ENCODE results near the gene ADAMTS17. TPM values are rescaled to one million over a fixed set of nuclear protein-coding genes. Genes with fewer than 3 reads are reported as not detected.

The ADAMTS17 gene
- total RNA-seq, 1 experiment from 2014 or later, result 0.15 TPM

- no peak overlapping the region for H3K4me3 ChIP-seq (ENCODE audit: low read depth, low read length, poor library complexity, severe bottlenecking)
- H3K4me1 ChIP-seq (ENCODE audit: insufficient read depth, low read length, poor library complexity, severe bottlenecking), result peaks cover 11% of the 10 kb centered on the region
- BruUV-seq (replicated peaks), result no TSS peak
- H3K27ac ChIP-seq (ENCODE audit: low read depth, low read length, poor library complexity, severe bottlenecking), result no peak overlapping the region
- DNase-seq (ENCODE audit: low spot score), result peak; percentile 30
- POLR2A ChIA-PET (ENCODE audit: low non-redundant PET), result no interaction called here
- intact Hi-C loops (cut with micrococcal nuclease; ENCODE audit: unreplicated experiment), result no loop called here
- no peak for TF ChIP-seq EZH2 (IDR thresholded peaks at IDR 0.05; ENCODE audit: borderline replicate concordance, low read depth, low read length, poor library complexity, severe bottlenecking)
- TF ChIP-seq, protein P1, sequence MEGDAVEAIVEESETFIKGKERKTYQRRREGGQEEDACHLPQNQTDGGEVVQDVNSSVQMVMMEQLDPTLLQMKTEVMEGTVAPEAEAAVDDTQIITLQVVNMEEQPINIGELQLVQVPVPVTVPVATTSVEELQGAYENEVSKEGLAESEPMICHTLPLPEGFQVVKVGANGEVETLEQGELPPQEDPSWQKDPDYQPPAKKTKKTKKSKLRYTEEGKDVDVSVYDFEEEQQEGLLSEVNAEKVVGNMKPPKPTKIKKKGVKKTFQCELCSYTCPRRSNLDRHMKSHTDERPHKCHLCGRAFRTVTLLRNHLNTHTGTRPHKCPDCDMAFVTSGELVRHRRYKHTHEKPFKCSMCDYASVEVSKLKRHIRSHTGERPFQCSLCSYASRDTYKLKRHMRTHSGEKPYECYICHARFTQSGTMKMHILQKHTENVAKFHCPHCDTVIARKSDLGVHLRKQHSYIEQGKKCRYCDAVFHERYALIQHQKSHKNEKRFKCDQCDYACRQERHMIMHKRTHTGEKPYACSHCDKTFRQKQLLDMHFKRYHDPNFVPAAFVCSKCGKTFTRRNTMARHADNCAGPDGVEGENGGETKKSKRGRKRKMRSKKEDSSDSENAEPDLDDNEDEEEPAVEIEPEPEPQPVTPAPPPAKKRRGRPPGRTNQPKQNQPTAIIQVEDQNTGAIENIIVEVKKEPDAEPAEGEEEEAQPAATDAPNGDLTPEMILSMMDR (conservative IDR thresholded peaks at IDR 0.05; ENCODE audit: low read depth, low read length), result no peak
- H3K27me3 ChIP-seq (replicated peaks; ENCODE audit: insufficient read depth, low read depth, low read length, poor library complexity), result no peaks in the 10 kb centered on the region
- no peaks in the 10 kb centered on the region for H3K36me3 ChIP-seq (ENCODE audit: insufficient read depth, low read length, poor library complexity, severe bottlenecking)
- CTCF ChIA-PET, result interaction anchor here (0.9 kb wide), 1 partner anchor 55 kb away, joined by 3 read pairs; no protein-coding TSS in a partner anchor
- no peaks in the 10 kb centered on the region for H3K9me3 ChIP-seq (ENCODE audit: low read depth, low read length, poor library complexity, severe bottlenecking)
Measured at GRCh38 chr15:99983886-99984286, 357.9 kb downstream of the ADAMTS17 start.

GRCh38 chr15:99983171-99983885, 358.4 kb downstream of the ADAMTS17 start:
- peaks cover 11% of the 10 kb centered on the region for H3K4me1 ChIP-seq (ENCODE audit: insufficient read depth, low read length, poor library complexity, severe bottlenecking)
- no peak overlapping the region for H3K27ac ChIP-seq (ENCODE audit: low read depth, low read length, poor library complexity, severe bottlenecking)
- intact Hi-C loops (cut with micrococcal nuclease; ENCODE audit: unreplicated experiment), result no loop called here
- DNase-seq (ENCODE audit: low spot score), result peak; percentile 12
- POLR2A ChIA-PET (ENCODE audit: low non-redundant PET), result no interaction called here
- H3K27me3 ChIP-seq (replicated peaks; ENCODE audit: insufficient read depth, low read depth, low read length, poor library complexity), result no peaks in the 10 kb centered on the region
- no peaks in the 10 kb centered on the region for H3K36me3 ChIP-seq (ENCODE audit: insufficient read depth, low read length, poor library complexity, severe bottlenecking)
- TF ChIP-seq, protein P1 (conservative IDR thresholded peaks at IDR 0.05; ENCODE audit: low read depth, low read length), result no peak
- TF ChIP-seq EZH2 (IDR thresholded peaks at IDR 0.05; ENCODE audit: borderline replicate concordance, low read depth, low read length, poor library complexity, severe bottlenecking), result no peak
- CTCF ChIA-PET, result interaction anchor here (0.9 kb wide), 1 partner anchor 54 kb away, joined by 3 read pairs; no protein-coding TSS in a partner anchor
- H3K4me3 ChIP-seq (ENCODE audit: low read depth, low read length, poor library complexity, severe bottlenecking), result peak overlapping the region; percentile 3
- H3K9me3 ChIP-seq (ENCODE audit: low read depth, low read length, poor library complexity, severe bottlenecking), result no peaks in the 10 kb centered on the region
- no TSS peak for BruUV-seq (replicated peaks)

DNA sequence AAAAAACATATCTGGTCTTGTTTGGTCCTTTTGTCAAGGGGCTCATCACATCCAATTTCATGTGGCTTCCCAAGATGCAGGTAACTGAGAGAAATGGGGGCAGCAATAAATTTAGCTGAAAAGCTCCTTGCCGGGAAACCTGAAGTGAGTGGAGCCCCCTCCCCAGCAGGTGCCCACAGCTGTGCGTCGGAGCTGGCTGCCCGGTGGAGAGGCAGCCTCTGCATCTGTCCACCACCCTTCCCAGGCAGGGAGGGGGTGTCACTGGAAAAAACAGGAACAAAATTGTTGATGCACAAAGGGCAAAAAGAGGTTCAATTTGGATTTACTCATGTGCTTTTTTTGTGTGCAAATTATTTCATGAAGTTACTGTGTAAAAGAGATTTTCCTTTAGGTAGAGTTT, 359.1 kb downstream of the ADAMTS17 start:
- Histone ChIP-seq H3K36me3 (ENCODE audit: insufficient read depth, low read length, poor library complexity, severe bottlenecking) (no peaks in the 10 kb centered on the region), H3K27ac (ENCODE audit: low read depth, low read length, poor library complexity, severe bottlenecking) (no peak overlapping the region), H3K4me1 (ENCODE audit: insufficient read depth, low read length, poor library complexity, severe bottlenecking) (peaks cover 11% of the 10 kb centered on the region), H3K9me3 (ENCODE audit: low read depth, low read length, poor library complexity, severe bottlenecking) (no peaks in the 10 kb centered on the region), H3K4me3 (ENCODE audit: low read depth, low read length, poor library complexity, severe bottlenecking) (no peak overlapping the region), H3K27me3 (replicated peaks; ENCODE audit: insufficient read depth, low read depth, low read length, poor library complexity) (no peaks in the 10 kb centered on the region)
- no peak for DNase-seq (ENCODE audit: low spot score)
- TF ChIP-seq, protein P1 (conservative IDR thresholded peaks at IDR 0.05; ENCODE audit: low read depth, low read length), result no peak
- no peak for TF ChIP-seq EZH2 (IDR thresholded peaks at IDR 0.05; ENCODE audit: borderline replicate concordance, low read depth, low read length, poor library complexity, severe bottlenecking)
- CTCF ChIA-PET, result no interaction called here
- POLR2A ChIA-PET (ENCODE audit: low non-redundant PET), result no interaction called here
- intact Hi-C loops (cut with micrococcal nuclease; ENCODE audit: unreplicated experiment), result no loop called here
- no TSS peak for BruUV-seq (replicated peaks)
